Activated naive CD8-positive, alpha-beta T cell treated with anti-CD3 and anti-CD28 coated beads, Interleukin-2, amount 10 ng/mL, durations not matched to agents 7 days and 5 days (primary cell): Measurements from ENCODE around the gene ZNF726. TPM values are rescaled to one million over a fixed set of nuclear protein-coding genes. Genes with fewer than 3 reads are reported as not detected.

ENCODE experiments used
- total RNA-seq, 2 experiments: library from RNA; stranded (reverse); gene quantifications; one replicate each; pipeline ENCODE4 v1.2.3, GENCODE V29; 2021

The ZNF726 gene
- total RNA-seq, 2 experiments from 2014 or later = 14.4 to 20.3 TPM

Other genes with a start within 250 kb of the ZNF726 start
- 10 to 100 TPM; 29.6 to 30.5 TPM for gene ZNF675, start 227.7 kb upstream of the ZNF726 start, total RNA-seq
- 1 to 10 TPM; 5.8 to 6.0 TPM for gene ZNF681, start 156.0 kb upstream of the ZNF726 start, total RNA-seq
- gene ZNF254, start 172.3 kb downstream of the ZNF726 start, total RNA-seq = 10 to 100 TPM; 17.5 to 19.0 TPM